GM21447 (cell line): Measurements from ENCODE around the gene DPYSL4.

Experiments used
- ATAC-seq: cut with Tn5 transposase; IDR thresholded peaks from one replicate; pipeline ENCODE4 v1.9.1; 2021; ENCODE audit not compliant: unreplicated experiment

DPYSL4 gene

DNA sequence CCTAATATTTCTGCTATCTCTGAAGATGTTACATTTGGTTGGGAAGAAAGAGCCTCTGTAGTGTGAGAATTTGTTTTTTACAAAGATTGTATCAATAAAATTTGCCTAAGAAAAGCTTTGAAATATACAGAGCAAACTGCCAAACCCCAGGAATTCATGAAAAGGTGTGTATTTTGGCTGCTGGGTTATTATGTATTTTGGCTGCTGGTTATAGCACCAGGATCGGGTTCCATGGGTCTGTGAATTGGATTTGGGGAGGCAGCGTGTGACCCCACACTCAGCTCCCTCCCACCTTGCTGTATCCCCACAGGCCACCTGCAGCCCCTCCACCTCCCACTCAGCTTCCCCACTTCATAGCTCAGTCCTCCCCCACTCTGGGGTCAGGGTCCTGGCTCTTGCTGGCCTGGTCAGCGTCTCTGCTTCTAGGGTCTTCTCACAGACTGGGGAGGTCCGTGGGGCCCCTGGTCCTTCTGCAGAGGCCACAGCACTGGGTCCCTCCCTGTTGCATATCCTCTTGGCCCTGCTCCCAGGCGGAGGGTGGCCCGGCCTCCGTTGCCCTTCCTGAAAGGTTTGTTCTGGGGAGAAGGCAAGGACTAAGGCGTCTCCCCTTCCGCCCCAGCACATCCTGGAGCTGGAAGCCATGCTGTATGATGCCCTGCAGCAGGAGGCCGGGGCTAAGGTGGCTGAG lies 24.0 kb upstream of the DPYSL4 start:
- no peak for ATAC-seq

DNA sequence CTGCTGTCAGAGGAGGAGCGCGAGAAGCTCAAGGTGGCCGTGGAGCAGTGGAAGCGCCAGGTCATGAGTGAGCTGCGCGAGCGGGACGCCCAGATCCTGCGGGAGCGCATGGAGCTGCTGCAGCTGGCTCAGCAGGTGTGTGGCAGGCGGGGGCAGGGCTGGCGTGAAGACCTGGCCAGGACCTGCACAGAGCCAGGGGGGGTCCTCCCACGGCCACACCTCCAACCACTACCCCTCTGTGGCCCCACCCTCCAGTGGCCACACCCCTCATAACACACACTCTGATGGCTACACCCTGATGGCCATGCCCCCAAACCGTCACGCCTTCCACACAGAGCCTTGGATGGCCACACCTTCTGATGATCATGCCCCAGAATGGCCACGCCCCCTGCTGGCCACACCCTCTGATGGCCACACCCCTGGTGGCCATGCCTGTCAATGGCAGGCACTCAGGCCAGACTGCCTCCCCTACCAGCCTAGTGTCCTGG lies 23.4 kb upstream of the DPYSL4 start:
- no peak for ATAC-seq

- no peak for ATAC-seq
Measured at GRCh38 chr10:132163826-132164515, 22.8 kb upstream of the DPYSL4 start.

GRCh38 chr10:132164761-132165278 lies 21.9 kb upstream of the DPYSL4 start:
- no peak for ATAC-seq

GRCh38 chr10:132165416-132165980 lies 21.2 kb upstream of the DPYSL4 start:
- no peak for ATAC-seq

DNA sequence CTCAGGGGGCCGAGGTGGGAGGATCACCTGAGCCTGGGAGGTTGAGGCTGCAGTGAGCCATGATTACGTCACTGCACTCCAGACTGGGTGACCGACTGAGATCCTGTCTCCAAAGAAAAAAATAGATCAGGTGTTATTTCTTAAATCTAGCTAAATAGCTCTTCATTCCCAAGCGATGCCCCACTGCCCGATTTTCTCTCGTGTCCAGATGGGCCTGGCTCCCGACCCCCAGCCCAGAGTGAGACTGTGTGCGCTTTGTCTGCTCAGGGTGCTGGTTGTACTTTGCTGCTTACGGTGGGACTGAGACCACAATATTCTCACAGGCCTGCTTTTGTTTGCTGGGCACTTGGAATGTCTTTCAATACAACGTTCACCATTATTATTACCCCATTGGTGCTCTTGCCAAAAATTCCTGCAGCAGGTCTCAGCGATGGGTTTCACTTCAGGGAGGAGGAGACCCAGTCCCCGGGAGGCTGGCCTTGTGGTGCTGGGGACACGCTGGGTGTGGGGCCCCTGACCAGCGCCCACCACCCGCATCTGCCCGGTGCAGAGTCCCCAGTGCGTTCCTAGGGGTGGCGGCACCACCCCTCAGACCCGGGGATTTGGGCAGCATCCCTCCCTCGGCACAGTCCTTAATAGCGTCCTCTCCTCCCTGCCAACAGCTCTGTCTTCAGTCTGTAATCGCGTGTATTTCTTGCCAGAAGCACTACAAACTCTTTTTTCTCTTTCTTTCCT lies 20.4 kb upstream of the DPYSL4 start:
- no peak for ATAC-seq

DNA sequence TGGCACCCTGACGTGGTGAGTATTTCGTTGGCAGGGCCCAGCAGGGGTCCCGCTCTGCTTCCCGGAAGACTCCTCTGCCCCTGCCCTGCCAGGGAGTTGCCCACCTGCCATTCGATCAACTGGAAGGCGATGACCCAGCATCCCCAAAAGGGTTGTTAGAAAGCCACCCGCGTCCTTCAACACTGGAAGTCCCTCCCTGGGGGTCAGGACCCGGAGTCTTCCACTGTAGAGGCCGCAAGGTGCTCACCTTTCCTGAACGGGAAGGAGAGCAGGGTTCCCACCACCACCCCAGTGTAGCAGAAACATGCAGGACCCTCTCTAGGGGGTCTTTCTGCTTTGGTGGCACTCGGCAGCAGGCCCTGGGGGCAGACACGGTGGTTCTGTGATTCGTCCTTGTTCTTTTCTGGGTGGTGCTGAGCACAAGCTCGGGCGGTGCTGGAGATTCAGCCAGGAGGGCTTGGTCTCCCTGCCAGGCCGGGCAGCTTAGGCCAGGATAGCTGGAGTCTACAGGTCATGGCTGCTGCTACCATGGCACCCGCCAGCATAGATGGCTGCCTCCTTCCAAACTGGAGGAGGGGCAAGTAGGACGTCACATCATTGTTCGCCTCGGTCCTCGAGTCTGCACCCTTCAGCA lies 19.6 kb upstream of the DPYSL4 start:
- ATAC-seq: no peak

DNA sequence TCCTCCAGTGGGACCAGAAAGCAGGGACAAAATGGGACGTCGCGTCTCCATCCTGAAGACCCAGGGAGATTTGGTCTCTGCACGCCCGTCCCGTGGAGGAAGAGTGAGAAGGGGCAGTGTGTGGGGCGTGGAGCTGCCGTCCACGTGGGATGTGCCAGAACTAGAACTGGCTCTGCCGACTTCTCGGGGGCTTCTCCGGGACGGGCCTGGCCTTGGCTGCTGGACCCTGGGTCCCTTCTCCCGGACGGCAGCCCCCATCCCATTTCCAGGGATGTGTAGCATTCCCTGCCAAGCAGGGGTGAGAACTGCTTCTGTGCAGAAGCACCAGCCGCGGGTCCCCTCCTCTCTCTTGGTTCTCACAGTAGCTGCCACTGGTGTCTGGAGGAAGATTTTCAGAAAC lies 18.8 kb upstream of the DPYSL4 start:
- ATAC-seq: no peak

GRCh38 chr10:132168571-132169030 lies 18.1 kb upstream of the DPYSL4 start:
- no peak for ATAC-seq

DNA sequence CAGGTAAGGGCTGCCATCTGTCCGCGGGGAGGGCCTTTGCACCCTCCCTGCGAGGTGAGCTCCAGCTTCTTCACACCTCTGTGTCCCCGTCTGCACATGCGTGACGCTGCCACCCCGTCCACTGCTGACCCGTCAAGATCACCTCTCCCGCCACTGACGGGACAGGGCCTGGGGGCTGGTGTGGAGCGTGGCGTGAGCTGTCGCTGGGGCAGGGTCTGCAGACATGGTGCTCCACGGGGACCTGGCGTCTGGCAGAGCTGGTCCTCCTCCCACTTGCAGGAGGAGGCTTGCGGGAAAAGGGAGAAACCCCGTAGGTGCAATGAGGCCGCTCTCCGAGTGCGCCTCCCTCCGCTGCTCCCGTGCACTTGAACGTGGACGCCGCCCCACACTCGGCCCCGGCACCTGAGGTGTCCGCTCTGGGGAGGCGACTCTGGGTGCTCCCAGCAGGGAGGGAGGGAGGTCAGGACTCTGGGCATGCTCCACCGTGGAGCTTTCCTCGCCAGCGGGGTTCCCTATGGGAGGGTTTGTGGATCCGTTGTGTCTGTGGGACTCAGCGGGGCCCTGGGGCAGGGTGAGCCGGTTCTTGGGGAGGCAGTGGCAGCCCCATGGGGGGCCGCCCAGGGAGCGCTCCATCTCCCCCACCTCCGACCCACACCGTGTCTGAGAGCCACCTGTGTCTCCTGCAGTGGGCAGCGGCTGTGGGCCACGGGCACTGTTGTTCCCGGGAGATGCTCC lies 17.6 kb upstream of the DPYSL4 start:
- ATAC-seq: no peak

DNA sequence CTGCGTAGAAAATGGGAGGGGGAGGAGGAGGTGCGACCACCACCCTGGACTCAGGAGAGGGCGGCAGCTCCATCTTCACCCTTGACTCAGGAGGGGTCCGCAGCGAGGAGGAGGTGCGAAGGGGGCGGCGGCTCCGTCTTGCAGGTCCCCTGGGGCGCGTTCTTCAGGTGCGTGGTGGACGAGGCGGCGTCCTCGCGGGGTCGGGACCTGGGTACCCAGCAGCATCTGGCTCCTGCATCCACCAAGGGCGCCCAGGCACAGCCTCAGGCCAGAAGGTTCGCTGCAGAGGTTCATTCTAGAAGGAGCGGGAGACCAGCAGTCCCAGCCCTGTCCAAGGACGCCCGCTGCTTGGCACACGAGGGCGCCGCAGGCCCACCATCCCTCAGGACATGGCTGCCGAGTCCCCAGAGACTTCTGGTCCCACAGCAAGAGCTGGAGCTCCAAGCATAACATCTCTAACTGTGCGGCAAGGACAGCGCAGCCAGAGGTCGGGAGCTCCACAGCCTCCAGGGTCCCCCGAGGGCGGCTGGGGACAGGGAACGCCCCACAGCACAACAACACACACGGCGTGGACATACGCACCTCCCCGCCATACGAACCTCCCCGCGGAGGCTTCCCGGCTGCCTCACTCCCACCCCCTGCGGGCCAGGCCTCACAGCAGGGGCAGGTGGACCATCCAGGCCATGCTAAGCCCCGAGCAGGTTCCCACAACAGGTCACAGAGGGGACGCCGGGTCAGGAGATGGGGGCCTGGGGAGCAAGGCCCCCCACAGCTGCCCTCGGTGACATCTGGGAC lies 16.8 kb upstream of the DPYSL4 start:
- no peak for ATAC-seq

GRCh38 chr10:132170561-132171361 lies 16.0 kb upstream of the DPYSL4 start:
- no peak for ATAC-seq

GRCh38 chr10:132172091-132173066 lies 14.4 kb upstream of the DPYSL4 start:
- no peak for ATAC-seq

DNA sequence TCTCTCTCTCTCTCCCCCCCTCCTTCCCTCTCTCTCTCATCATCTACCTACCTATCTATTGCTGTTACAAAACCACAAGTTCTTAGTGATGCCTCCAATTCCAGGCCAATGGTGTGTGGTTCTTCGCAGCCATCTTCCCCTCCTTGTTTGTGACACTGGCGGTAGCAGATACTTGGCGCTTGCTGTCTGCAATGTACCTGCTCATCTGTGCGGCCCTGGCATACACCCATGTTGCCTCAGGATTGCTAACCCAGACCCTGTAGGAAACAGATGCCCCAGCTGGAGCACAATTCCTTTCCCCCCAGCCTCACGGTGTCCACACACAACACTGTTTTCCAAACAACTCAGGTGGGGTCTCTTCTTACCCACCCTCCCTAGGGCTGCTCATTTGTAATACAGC lies 13.6 kb upstream of the DPYSL4 start:
- ATAC-seq: no peak

DNA sequence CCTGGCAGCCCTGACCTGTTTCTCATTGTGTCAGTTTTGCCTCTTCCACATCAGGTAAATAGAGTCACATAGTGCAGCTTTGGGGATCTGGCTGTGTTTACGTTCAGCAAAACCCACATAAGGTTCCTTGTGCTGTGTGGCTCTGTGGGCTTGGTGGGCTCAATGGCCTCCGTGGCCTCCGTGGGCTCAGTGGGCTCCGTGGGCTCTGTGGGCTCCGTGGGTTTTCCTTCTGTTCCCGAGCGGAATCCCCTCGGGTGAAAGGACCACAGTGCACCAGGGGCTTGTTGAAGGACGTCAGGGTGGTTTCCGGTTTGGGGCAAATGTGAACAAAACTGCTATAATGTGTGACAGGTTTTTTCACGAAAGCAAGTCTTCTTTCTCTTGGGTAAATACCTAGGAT lies 12.5 kb upstream of the DPYSL4 start:
- no peak for ATAC-seq

DNA sequence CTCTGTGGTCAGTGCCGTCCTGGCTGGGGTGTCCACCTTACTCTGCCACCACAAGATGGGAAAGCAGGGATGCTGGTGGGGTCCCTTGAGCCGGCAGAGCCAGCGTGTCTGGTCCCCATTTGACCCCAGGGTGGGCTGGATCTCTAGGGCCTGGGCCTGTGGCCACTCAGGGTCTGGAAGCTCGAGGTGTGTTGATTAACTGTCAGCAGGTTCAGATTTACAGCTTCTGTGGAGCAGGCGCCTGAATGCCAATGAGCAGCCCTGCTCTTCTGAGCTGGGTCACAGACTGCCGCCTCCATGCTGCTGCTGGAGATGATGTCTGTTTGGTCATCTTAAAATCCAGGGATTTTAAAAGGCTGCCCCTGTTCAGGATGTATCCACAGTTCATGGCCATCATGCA lies 11.3 kb upstream of the DPYSL4 start:
- no peak for ATAC-seq

DNA sequence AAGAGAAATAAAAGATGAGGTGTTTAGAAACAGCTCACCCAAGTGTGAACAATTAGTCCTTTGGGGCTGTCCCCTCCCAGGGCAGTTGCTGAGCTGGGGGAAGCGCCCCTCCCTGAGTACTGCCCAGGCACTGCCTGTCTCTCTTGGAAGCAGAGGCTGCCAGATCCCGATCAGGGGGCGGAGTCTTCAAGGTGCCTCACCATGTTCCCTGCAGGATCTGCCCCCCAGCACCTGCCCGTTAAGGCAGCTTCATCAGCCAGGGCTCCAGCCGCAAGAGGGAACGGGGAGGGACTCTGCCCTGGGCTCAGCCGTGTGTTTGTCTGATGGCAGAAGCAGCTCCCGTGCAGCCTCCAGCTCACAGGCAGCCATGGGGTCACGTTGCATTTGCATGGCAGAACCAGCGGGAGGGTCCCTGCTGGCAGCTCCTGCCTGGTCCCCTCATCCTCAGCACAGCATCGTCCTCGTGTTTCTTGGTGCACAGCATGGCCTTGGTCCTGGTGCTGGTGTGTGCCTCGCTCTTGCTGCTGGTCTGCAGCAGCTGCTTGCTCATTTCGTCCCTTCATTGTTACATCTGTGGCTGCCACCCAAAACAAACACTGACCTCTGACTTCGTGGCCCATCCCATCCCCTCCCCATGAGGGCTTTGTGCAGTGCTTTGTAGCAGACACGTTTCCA lies 10.7 kb upstream of the DPYSL4 start:
- ATAC-seq: no peak
